Lower leg skin (tissue), 4 donors: ENCODE results near the gene C16orf78. TPM values are rescaled to one million over a fixed set of nuclear protein-coding genes. Genes with fewer than 3 reads are reported as not detected.

Experiments
- DNase-seq, 2 donors: peaks; one replicate each; pipeline ENCODE4 v3.0.0-alpha.2; 2019; ENCODE audit warnings: low spot score in 2 of 2
- H3K4me3 ChIP-seq: fragments of 200-600 bp; sonication (generic); 2 replicates; pipeline ENCODE4 v1.5.1; 2017; ENCODE audit warnings: mild to moderate bottlenecking, low read depth; ENCODE audit not compliant: poor library complexity, severe bottlenecking
- POLR2A ChIP-seq, 2 donors: fragments of 450-650 bp; IDR thresholded peaks; one replicate each; pipeline ENCODE4 v1.6.1; 2016 to 2017; ENCODE audit warnings: antibody characterized with exemption in 2 of 2, mild to moderate bottlenecking in 1 of 2, moderate library complexity in 1 of 2
- WGBS, 2 donors: methylation state at CpG; one replicate each; pipeline ENCODE4 v1.1.5; 2018; 5-methylcytosine and 5-hydroxymethylcytosine counted together
- intact Hi-C: fragments of 100-400 bp; cut with DNase I; formaldehyde crosslinking; loops from one replicate; pipeline ENCODE4 v1.15.0; 2023; ENCODE audit warnings: low total_unique reads
- total RNA-seq, 4 donors: library from RNA; depleted of rRNA; stranded (reverse); fragments of >200 nt; gene quantifications; one replicate each; pipeline ENCODE4 v1.1.0, GENCODE V29; 2016
- TF ChIP-seq, protein P1 (sequence below), 3 donors: fragments of 450-650 bp; IDR thresholded peaks; one replicate each; pipeline ENCODE4 v1.5.1; 2016; ENCODE audit warnings: antibody characterized with exemption in 3 of 3, mild to moderate bottlenecking in 3 of 3, moderate library complexity in 2 of 3

The C16orf78 gene
- total RNA-seq, 4 donors from 2014 or later, result not detected

DNA sequence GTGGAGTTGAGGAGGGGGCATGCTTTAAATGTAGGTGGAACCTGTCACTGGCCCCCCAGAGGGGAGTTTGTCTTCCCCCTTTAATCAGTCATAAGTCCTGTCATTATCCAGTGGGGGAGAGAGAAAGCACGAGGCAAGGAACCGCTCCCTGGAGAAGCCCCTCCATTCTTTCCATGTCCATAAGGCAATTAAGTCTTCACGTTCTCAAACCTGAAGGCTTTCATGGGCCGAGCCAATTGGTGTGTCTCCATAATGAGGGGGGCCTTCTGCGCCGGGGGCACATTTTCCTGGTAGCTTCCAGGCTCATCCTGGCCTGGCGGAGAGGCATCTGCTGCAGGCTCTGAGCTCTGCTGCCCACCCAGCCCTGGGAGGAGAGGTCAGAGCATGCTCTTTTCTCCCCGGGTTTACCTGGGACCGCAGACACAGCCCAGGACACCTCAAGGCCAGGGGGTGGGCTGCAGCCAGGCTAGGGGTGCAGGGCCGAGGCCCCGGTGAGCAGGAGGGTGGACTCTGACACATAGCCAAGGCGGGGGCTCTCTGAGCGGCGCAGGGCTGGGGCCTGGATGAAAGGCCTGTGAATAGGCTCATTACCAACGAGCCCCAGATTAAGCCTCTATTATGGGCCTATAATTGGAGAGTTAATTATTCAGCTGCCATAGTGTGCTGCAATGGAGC is 42.5 kb downstream of the C16orf78 start:
- no peak for TF ChIP-seq POLR2A (IDR thresholded peaks at IDR 0.05)
- TF ChIP-seq, protein P1, sequence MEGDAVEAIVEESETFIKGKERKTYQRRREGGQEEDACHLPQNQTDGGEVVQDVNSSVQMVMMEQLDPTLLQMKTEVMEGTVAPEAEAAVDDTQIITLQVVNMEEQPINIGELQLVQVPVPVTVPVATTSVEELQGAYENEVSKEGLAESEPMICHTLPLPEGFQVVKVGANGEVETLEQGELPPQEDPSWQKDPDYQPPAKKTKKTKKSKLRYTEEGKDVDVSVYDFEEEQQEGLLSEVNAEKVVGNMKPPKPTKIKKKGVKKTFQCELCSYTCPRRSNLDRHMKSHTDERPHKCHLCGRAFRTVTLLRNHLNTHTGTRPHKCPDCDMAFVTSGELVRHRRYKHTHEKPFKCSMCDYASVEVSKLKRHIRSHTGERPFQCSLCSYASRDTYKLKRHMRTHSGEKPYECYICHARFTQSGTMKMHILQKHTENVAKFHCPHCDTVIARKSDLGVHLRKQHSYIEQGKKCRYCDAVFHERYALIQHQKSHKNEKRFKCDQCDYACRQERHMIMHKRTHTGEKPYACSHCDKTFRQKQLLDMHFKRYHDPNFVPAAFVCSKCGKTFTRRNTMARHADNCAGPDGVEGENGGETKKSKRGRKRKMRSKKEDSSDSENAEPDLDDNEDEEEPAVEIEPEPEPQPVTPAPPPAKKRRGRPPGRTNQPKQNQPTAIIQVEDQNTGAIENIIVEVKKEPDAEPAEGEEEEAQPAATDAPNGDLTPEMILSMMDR (IDR thresholded peaks at IDR 0.05), result no peak
- DNase-seq, result no peak
- WGBS, 2 donors, result 83% methylated on average over 15 of the region's 15 CpGs
- H3K4me3 ChIP-seq, result no peak overlapping the region
- intact Hi-C loops, result no loop called here

DNA sequence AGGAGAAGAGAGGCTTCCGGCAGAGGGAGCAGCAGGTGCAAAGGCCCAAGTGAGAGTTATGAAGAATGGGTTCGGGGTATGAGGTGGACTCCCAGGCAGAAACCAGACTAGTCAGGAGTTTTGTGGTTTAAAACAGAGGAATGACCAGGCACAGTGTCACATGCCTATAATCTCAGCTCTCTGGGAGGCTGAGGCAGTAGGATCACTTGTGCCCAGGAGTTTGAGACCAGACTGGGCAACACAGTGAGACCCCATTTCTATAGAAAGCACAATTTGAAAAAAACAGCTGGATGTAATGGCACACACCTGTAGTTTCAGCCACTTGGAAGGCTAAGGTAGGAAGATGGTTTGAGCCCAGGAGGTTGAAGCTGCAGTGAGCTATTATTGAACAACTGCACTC is 43.8 kb downstream of the C16orf78 start:
- TF ChIP-seq, protein P1 (IDR thresholded peaks at IDR 0.05), result no peak
- TF ChIP-seq POLR2A (IDR thresholded peaks at IDR 0.05), result no peak
- WGBS, 2 donors, result 87 to 88% methylated on average over 2 of the region's 2 CpGs
- no peak overlapping the region for H3K4me3 ChIP-seq
- intact Hi-C loops, result no loop called here
- no peak for DNase-seq

DNA sequence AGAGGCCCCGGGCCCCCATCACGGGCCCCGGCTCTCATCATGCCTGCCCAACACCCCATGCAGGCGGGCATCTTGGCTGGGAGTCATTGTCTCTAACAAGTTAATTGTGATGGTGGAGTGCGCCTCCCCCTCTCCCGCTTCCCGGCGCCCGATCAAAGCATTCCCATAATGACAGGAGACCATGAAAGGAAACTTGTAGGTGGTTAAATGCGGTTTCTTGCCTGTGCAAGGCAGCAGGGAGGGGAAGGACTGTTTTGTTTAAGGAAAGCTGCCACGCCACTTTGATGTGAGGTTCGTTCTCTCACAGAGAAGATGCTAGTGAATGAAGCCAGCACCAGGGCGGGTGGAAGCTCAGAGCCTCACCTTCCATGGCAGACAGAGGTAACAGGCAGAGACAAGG is 45.4 kb downstream of the C16orf78 start:
- no peak for TF ChIP-seq POLR2A (IDR thresholded peaks at IDR 0.05)
- TF ChIP-seq, protein P1 (IDR thresholded peaks at IDR 0.05), result no peak
- intact Hi-C loops, result no loop called here
- DNase-seq, result no peak
- 17 to 31% methylated on average over 13 of the region's 13 CpGs for WGBS, 2 donors
- no peak overlapping the region for H3K4me3 ChIP-seq

DNA sequence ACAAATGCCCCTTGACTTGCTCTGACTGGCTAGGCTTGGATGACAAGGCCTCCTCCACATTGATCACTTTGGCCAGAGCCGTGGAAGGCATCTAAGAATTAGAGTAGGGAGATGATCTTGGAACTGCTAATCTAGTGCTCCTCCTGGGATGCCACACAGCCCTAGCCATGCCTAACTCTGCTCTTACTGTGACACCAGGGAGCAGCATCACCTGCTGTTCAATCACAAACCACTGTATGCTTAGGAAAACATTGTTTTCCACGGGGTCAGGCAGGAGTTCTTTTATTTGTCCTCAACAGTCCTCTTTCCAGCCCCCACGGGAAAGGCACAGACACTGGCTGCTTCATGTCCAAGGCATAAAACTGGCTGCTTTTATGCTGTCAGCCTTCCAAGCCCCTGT is 46.3 kb downstream of the C16orf78 start:
- 58 to 59% methylated on average over 3 of the region's 3 CpGs for WGBS, 2 donors
- DNase-seq, result no peak
- no peak overlapping the region for H3K4me3 ChIP-seq
- no peak for TF ChIP-seq POLR2A (IDR thresholded peaks at IDR 0.05)
- TF ChIP-seq, protein P1 (IDR thresholded peaks at IDR 0.05), result no peak
- intact Hi-C loops, result no loop called here

DNA sequence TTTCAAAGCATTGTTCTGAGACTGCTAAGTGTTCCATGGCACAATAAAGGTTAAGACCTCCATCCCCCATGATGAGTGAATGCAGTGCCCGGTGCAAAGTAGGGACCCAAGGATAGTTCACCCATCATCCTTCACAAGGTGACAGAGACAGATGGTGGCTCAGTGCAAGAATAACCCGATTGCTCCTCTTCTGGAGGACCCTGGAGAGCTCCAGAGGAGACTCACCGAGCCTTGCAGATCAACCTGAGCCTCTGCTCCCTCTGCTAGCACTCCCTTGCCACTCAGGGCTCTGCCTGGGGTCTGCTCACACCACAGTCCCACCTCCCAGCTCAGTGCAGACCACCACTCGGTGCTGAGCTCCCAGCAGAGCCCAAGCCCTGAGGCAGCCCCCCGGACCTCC is 49.3 kb downstream of the C16orf78 start:
- no peak for DNase-seq
- TF ChIP-seq, protein P1 (IDR thresholded peaks at IDR 0.05), result no peak
- TF ChIP-seq POLR2A (IDR thresholded peaks at IDR 0.05), result no peak
- WGBS, 2 donors, result 48 to 60% methylated on average over 5 of the region's 5 CpGs
- no peak overlapping the region for H3K4me3 ChIP-seq
- intact Hi-C loops, result no loop called here

DNA sequence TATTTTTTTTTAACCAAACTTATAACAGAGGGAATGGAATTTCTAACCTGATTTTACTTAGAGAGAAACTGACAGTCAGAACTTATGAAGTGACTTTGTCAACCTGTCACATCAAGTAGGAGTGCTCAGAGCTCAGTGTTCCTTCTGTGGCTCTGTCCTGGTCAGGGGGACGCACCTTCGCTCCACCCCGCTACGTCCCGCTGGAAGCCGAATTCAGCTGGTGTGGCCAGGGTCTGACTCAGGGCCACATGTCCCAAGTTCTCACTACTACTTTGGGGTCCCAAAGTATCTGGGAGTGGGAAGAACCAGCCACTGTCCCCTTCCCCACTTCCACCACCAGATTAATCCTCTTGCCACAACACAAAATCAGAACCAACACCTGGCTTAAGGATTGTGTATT is 51.4 kb downstream of the C16orf78 start:
- DNase-seq, result no peak
- intact Hi-C loops, result no loop called here
- H3K4me3 ChIP-seq, result no peak overlapping the region
- 91 to 95% methylated on average over 6 of the region's 6 CpGs for WGBS, 2 donors
- TF ChIP-seq, protein P1 (IDR thresholded peaks at IDR 0.05), result no peak
- TF ChIP-seq POLR2A (IDR thresholded peaks at IDR 0.05), result no peak
